HG02610 (cell line): ENCODE data around the gene PRICKLE2.
"Not testable (repeated sequence)": the region's sequence is repeated elsewhere in the genome, so short reads cannot be mapped to it uniquely, and the experiment has no call there.

ENCODE experiments used
- ATAC-seq: cut with Tn5 transposase; IDR thresholded peaks from one replicate; pipeline ENCODE4 v1.9.1; 2021; ENCODE audit warnings: mild to moderate bottlenecking, moderate library complexity; ENCODE audit not compliant: unreplicated experiment

PRICKLE2 gene

GRCh38 chr3:64107190-64107589 lies 118.1 kb downstream of the PRICKLE2 start:
- ATAC-seq, result no peak

DNA sequence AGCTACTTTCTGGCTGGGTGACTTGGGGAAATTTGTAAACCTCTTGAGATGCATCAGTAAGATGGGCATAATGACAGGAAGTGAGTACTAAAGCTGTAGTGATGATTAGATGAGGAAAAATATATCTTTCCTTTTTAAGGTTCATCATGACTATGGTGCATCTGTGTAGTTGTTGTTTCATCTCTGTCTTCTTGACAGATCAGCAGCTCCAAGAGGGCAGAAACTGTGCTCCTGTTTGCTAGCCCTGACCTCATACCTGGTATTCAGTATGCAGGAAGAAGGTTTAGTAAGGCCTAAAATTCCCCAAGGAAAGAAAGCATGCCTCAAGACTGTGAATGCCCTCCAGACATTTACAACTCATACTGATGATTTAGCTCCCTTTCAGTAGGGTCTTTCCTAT lies 119.5 kb downstream of the PRICKLE2 start:
- peak; percentile 56 for ATAC-seq

DNA sequence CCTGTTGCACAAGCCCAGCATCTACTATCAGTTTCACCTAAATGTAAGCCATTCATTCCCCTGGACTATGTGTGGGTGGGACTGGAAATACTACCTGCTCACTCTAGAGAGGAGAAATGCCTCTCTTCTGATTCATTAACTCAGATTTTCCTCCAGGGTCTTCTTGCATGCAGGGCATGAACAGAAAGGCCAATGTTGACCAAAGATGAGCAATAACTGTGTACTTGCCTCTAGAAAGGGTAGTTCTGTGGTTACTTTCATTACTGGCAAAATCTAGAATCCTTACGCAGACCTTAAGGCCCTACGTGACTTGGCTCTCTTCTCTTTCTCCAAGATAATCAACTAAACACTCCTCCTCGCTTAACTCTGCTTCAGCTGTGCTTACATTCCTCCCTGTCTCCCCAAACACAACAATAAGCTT lies 120.6 kb downstream of the PRICKLE2 start:
- no peak for ATAC-seq

GRCh38 chr3:64104006-64104405 lies 121.3 kb downstream of the PRICKLE2 start:
- no peak for ATAC-seq

DNA sequence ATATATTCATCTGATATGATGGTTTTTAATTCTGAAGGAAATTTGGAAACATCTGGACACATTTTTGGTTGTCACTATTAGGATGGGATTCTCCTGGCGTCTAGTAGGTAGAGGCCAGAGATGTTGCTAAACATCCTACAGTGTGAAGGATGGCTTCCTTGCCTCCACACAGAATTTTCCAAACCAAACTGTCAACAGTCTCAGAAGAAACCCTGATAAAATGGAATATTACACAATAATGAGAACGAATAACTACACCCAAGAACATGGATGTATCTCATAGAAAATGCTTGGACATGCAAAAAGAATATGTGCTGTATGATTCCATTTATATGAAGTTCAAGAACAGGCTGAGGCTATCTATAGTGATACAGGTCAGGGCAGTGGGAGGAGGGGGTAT lies 122.1 kb downstream of the PRICKLE2 start:
- ATAC-seq, result no peak

DNA sequence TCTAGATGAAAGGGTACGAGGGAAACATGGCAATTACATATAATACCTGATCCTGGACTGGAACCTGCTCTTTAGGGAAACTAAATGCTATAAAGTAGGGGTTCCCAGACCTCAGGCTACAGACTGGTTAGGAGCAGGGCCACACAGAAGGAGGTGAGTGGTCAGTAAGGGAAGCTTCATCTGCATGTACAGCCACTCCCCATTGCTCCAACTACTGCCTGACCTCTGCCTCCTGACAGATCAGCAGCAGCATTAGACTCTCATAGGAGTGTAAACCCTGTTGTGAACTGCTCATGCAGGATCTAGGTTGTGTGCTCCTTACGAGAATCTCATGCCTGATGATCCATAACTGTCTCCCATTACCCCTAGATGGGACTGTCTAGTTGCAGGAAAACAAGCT lies 123.1 kb downstream of the PRICKLE2 start:
- ATAC-seq, result no peak

- no peak for ATAC-seq
These were observed 126.0 kb downstream of the PRICKLE2 start for GRCh38 chr3:64099316-64099715.

GRCh38 chr3:64098670-64099069 lies 126.6 kb downstream of the PRICKLE2 start:
- no peak for ATAC-seq

DNA sequence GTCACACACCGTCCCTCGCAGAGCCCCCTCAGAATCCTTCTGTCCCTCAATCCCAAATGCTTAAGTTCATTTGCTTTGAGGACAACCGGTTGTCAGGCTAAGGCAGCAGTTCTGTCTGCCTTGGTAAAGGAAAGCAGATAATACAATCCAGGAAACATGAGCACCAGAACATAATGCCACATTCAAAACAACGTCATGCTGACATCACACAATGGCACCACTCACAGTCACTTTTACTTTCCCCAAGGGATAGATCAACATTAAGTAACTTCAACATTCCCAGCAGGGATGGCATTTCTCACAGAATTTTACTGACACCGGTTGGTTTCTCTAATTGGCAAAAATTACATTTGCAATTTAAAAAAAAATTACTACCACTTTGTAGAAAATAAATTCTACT lies 127.3 kb downstream of the PRICKLE2 start:
- ATAC-seq, result no peak

DNA sequence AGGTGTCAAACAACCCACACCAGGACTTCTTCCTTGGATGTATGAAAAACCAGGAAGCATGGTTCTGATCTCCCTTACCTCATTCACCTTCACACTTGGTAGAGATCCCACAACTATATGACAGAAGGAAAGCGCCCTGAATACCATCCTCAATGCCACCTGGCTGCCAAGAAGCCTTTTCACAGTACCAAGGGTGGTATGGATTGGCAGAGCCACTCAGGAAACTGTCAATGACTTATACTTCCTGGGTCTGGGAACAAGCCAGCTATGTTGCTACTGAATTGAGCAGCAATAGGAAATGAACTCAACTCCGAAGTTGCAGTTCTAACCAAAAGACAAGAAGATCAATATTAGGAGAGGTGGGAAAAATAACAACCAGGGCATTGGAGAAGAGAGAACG lies 129.5 kb downstream of the PRICKLE2 start:
- ATAC-seq, result no peak

DNA sequence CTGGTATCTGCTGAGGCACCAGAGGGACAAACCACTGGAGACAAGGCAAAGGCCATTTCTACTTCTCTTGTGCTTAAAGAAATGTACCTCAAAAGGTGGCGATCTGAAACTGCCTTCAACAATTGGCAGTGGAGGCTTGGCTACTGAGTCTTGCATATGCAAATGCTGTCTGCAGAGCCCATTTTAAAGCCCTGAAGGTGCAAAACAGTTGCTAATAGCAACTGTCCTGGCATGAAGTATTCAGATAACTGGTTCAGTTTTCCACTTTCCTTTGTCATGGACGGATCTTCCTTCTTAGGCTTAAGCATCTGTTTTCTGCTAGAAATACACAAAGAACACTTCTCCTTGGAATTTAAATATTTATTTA lies 130.6 kb downstream of the PRICKLE2 start:
- no peak for ATAC-seq

DNA sequence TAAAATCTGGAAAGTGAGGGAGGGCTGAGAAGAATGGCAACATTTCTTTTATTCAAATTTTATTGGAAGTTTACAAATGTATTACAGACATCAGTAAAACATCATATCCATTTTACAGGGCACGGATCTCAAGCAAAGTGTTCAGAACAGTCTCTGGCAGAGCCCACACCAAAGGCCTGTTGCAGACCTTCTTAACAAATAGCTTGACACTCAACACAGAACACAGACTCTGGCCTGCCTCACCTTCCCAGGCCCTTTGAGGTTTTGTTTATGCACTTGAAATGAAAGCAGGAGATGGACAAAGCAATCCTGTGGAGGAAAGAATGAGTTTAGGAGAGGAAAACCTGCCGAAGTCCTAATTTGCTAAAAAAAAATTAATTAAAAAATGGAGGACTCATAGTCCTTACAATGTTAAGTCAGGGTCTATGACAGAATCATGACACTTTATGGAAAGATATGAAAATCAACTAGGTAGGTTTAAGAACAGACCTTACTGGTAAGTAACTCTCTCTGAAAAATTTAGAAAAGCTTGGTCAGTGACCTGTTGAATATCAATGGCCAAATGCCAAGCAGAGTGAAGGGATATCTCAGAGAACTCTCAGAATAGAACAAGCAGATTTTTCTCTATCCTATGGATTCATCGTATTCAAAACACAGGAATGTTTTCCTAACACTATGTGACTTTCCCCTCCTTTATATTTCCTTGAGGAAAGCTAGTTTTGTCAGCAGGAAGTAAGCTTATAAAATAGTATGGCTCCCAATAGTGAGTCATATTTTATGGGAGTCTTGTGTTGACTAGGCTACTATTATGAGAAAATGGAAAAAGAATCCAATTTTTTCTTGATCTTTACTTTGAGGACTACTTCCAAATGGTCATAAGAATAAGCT lies 131.2 kb downstream of the PRICKLE2 start:
- ATAC-seq, result no peak

DNA sequence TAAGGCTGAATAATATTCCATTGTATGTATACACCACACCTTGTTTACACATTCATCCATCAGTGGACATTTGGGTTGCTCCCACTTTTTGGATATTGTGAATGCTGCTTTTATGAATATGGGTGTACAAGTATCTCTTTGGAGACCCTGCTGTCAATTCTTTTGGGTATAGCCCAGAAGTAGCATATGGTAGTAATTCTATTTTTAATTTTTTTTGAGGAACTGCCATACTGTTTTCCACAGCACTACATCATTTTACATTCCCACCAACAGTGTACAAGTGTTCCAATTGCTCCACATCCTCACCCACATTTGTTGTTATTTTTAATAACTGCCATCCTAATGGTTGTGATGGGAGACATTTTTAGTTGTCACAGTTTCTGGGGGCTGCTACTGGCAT lies 132.1 kb downstream of the PRICKLE2 start:
- no peak for ATAC-seq

DNA sequence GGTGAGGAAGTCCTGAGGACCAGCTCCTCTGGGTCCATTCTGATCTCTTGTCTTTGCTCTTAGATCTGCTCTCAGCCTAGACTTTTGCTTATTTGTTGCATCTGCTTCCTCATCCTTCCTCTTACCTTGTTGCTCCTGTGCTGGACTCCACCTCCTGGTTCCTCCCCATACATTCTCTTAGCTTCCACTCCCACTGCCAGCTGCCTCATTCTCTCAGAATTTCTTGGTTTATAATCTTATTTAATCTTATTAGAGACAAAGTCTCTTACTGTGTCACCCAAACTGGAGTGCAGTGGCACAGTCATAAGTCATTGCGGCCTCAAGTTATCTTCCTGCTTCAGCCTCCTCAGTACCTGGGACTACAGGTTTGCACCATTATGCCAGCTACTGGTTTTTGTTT lies 133.8 kb downstream of the PRICKLE2 start:
- ATAC-seq, result no peak

GRCh38 chr3:64089386-64089785 lies 135.9 kb downstream of the PRICKLE2 start:
- not testable (repeated sequence) for ATAC-seq

GRCh38 chr3:64088408-64089205 lies 136.7 kb downstream of the PRICKLE2 start:
- ATAC-seq, result no peak

DNA sequence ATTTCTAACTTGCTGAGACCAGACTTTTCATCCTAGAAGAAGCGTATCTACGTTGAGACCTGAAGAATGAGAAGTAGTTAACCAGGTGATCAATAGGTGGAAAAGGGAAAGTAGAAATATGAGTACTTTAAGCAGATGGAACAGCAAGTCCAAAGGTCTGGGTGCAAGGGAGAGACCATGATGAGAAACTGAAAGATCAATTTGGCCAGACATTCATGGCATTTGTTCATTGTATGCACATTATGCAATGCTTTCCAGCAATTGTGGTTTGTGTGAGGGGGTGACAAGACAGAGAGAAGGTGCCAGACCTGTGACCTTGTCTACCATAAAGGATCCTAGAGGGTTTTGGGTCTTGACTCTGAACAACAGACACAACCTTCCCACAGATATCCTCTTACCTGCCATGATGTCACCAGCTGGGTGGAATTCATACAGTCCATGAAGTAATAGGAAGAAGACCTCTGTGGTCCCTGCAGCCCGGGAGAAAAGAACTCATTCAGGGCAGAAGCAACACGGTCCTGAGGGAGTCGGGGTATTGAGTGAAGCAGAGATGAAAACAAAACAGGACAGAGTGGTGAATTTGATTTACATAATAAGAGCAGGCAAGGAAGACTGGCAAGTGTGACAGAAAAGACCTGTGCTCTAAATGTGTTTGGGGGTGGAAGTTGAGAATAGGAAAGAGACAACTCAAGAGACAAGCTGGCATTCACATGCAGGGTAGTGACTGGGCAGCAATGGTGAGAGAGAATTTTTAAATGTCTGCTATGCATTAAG lies 138.6 kb downstream of the PRICKLE2 start:
- no peak for ATAC-seq

DNA sequence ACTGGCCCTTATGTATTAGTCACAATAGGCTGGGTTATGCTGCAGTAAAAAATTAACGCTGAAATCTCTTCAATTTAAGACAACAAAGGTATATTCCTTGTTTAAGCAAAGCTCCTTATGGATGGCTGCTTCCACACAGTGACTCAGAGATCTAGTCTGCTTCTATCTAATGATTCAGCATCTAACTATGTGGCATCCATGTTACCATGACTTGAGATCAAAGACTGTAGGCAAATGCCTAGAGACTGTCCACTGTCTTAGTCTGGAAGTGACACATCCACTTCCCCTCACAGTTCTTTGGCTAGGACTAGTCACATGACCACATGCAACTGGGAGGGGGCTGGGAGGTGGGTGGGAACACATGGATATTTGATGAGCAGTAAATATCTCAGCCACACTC lies 140.6 kb downstream of the PRICKLE2 start:
- ATAC-seq, result no peak

GRCh38 chr3:64083575-64083974 lies 141.7 kb downstream of the PRICKLE2 start:
- ATAC-seq, result no peak

DNA sequence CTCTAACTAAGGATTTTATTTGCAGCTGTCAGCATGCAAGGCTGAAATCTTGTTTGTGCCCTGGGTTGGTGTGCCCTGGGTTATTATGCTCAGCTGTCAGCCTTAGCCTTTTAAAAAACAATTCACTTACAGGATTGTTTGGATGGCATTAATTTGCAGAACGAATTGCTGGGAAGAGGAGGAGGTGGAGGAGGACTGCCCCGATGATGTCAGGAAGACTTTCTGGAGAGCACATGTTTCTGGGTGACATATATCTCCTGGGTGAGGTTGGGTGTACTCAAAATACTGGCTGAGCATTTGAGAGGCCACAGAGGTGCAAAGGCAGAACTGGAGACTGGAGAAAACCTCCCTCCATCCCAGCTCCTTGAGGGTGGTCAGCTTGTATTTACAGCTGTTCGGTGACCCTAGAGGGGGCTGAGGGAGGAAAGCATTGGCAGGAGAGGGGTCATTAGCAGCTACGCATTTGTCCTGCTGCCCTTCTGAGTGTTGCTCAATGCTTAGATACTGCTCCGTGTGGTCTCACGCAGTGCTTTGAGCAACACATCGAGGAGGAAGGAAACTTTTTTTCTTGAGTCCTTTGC lies 142.2 kb downstream of the PRICKLE2 start:
- ATAC-seq, result no peak

DNA sequence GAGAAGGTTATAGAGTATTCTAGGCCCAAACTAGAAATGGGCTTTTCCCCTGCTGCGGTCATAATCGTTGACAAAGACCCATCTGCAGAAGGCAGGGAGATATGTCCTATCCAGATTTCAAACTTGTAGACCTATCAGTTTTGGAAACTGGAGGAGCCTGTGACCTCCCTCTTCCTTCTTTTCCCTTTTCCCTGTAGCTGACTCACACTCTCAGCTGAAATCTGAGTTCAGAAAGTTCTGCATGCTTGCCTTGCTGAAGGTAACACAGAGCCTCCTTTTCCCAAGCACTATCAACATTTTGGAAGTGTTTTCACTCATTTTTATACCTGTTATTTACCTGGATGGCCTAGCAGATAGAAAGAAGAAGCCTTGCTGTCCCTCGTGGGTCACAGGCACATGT lies 142.9 kb downstream of the PRICKLE2 start:
- ATAC-seq, result no peak
